HepG2 (cell line): ENCODE data around the gene PSMA7. TPM values are rescaled to one million over a fixed set of nuclear protein-coding genes. Genes with fewer than 3 reads are reported as not detected.
A peak's percentile ranks its signal among the peaks of the same experiment; 100 is the strongest.

Source experiments
- BHLHE40 ChIP-seq: IDR thresholded peaks from 2 replicates; pipeline ENCODE4 v1.6.1; 2011; ENCODE audit warnings: low read length, improper control_type of control experiment
- DNMT1 ChIP-seq: sonication (generic); formaldehyde crosslinking; IDR thresholded peaks from 2 replicates; pipeline ENCODE4 v1.5.1; 2020; ENCODE audit warnings: mild to moderate bottlenecking, missing genetic modification reagents
- ELF4 ChIP-seq: sonication (generic); formaldehyde crosslinking; IDR thresholded peaks from 2 replicates; pipeline ENCODE4 v1.5.0; 2020; ENCODE audit warnings: missing genetic modification reagents, mild to moderate bottlenecking, moderate library complexity, borderline replicate concordance
- FIP1L1 ChIP-seq: fragments of 200-400 bp; formaldehyde crosslinking; IDR thresholded peaks from 2 replicates; pipeline ENCODE4 v1.6.1; 2018; ENCODE audit warnings: low read depth, mild to moderate bottlenecking, low read length, moderate library complexity, borderline replicate concordance; ENCODE audit not compliant: insufficient read depth
- GFI1 ChIP-seq: sonication (generic); formaldehyde crosslinking; IDR thresholded peaks from 2 replicates; pipeline ENCODE4 v1.5.0; 2020; ENCODE audit warnings: missing genetic modification reagents, mild to moderate bottlenecking, borderline replicate concordance
- HNRNPK ChIP-seq: fragments of 200-400 bp; formaldehyde crosslinking; IDR thresholded peaks from 2 replicates; pipeline ENCODE4 v1.6.1; 2018; ENCODE audit warnings: low read length, low read depth, moderate library complexity, mild to moderate bottlenecking; ENCODE audit not compliant: poor library complexity, severe bottlenecking
- KDM4B ChIP-seq: sonication (generic); formaldehyde crosslinking; IDR thresholded peaks from 2 replicates; pipeline ENCODE4 v1.4.0; 2020; ENCODE audit warnings: missing genetic modification reagents
- MAX ChIP-seq: IDR thresholded peaks from 2 replicates; pipeline ENCODE4 v1.6.1; 2012; ENCODE audit warnings: inconsistent platforms
- MED1 ChIP-seq: sonication (generic); formaldehyde crosslinking; IDR thresholded peaks from 2 replicates; pipeline ENCODE4 v1.4.0; 2020; ENCODE audit warnings: missing genetic modification reagents
- MZF1 ChIP-seq: sonication (generic); formaldehyde crosslinking; IDR thresholded peaks from 2 replicates; pipeline ENCODE4 v1.8.1; 2023; ENCODE audit warnings: mild to moderate bottlenecking, missing genetic modification reagents, borderline replicate concordance
- NFE2 ChIP-seq: sonication (generic); formaldehyde crosslinking; IDR thresholded peaks from 2 replicates; pipeline ENCODE4 v1.4.0; 2020; ENCODE audit warnings: missing genetic modification reagents
- POLR2G ChIP-seq: fragments of 200-400 bp; formaldehyde crosslinking; IDR thresholded peaks from 2 replicates; pipeline ENCODE4 v1.6.1; 2018; ENCODE audit warnings: mild to moderate bottlenecking, low read depth, low read length, moderate library complexity
- SALL1 ChIP-seq: sonication (generic); formaldehyde crosslinking; IDR thresholded peaks from 2 replicates; pipeline ENCODE4 v1.8.0; 2022; ENCODE audit warnings: mild to moderate bottlenecking, missing genetic modification reagents
- SKIL ChIP-seq: sonication (generic); formaldehyde crosslinking; IDR thresholded peaks from 2 replicates; pipeline ENCODE4 v1.8.0; 2022; ENCODE audit warnings: missing genetic modification reagents, mild to moderate bottlenecking, moderate library complexity, borderline replicate concordance
- SOX13 ChIP-seq, 3 experiments: fragments of 450-650 bp in 1 of 3; sonication (generic) in 1 of 3; formaldehyde crosslinking in 1 of 3; IDR thresholded peaks in 2 of 3; conservative IDR thresholded peaks in 1 of 3; 2 replicates each; pipeline versions ENCODE4 v1.5.0 to v1.6.1; 2016 to 2020; ENCODE audit warnings: antibody characterized with exemption in 1 of 3, mild to moderate bottlenecking in 1 of 3, missing compliant biosample characterization in 1 of 3, missing genetic modification reagents in 1 of 3, moderate library complexity in 1 of 3
- TEAD3 ChIP-seq: optimal IDR thresholded peaks from 2 replicates; pipeline ENCODE3; 2016; ENCODE audit warnings: borderline replicate concordance
- TFDP2 ChIP-seq: sonication (generic); formaldehyde crosslinking; IDR thresholded peaks from 2 replicates; pipeline ENCODE4 v1.4.0; 2020; ENCODE audit warnings: missing genetic modification reagents
- ZFP36L2 ChIP-seq: sonication (generic); formaldehyde crosslinking; IDR thresholded peaks from 2 replicates; pipeline ENCODE4 v1.4.0; 2020; ENCODE audit warnings: missing genetic modification reagents
- ZNF12 ChIP-seq: sonication (generic); formaldehyde crosslinking; IDR thresholded peaks from 2 replicates; pipeline ENCODE4 v1.5.0; 2020; ENCODE audit warnings: missing genetic modification reagents
- ZNF33B ChIP-seq: sonication (generic); formaldehyde crosslinking; IDR thresholded peaks from 2 replicates; pipeline ENCODE4 v1.5.1; 2020; ENCODE audit warnings: mild to moderate bottlenecking, missing genetic modification reagents
- ZNF451 ChIP-seq: sonication (generic); formaldehyde crosslinking; IDR thresholded peaks from 2 replicates; pipeline ENCODE4 v1.5.0; 2020; ENCODE audit warnings: mild to moderate bottlenecking, missing genetic modification reagents
- ZNF740 ChIP-seq: sonication (generic); formaldehyde crosslinking; IDR thresholded peaks from 2 replicates; pipeline ENCODE4 v1.4.0; 2020; ENCODE audit warnings: missing genetic modification reagents
- ZNF746 ChIP-seq: sonication (generic); formaldehyde crosslinking; IDR thresholded peaks from 2 replicates; pipeline ENCODE4 v1.8.0; 2022; ENCODE audit warnings: mild to moderate bottlenecking, missing genetic modification reagents
- ZNF816 ChIP-seq: sonication (generic); formaldehyde crosslinking; IDR thresholded peaks from 2 replicates; pipeline ENCODE4 v1.8.0; 2022; ENCODE audit warnings: missing genetic modification reagents, mild to moderate bottlenecking, borderline replicate concordance
- polyA plus RNA-seq, 8 experiments: library from polyadenylated mRNA; depleted of rRNA in 3 of 8; stranded (reverse) in 7 of 8; unstranded in 1 of 8; fragments of >200 nt; fragmentation: Illumina TruSeq in 4 of 8; extraction: Trizol in 4 of 8; gene quantifications; 2 replicates each; pipeline versions ENCODE4 v1.2.1 to v1.2.3, GENCODE V29; 2011 to 2016; ENCODE audit warnings: low read depth in 4 of 8, missing spikeins in 1 of 8, mixed read lengths in 1 of 8; ENCODE audit not compliant: insufficient read depth in 1 of 8
- total RNA-seq, 5 experiments: library from RNA; depleted of rRNA; stranded (reverse); fragments of >200 nt; fragmentation: Illumina TruSeq; extraction: Trizol; gene quantifications; 2 replicates each; pipeline ENCODE4 v1.2.3, GENCODE V29; 2016; ENCODE audit warnings: low read depth in 1 of 5
- TF ChIP-seq, protein P1 (sequence below): sonication (generic); formaldehyde crosslinking; IDR thresholded peaks from 2 replicates; pipeline ENCODE4 v1.8.1; 2023; ENCODE audit warnings: mild to moderate bottlenecking, missing genetic modification reagents

The PSMA7 gene
- total and polyA plus RNA-seq, 2 of the 13 experiments (the other 11 are each of a cell fraction or from before 2014, with no cell fraction given): 531 to 631 TPM

GRCh38 chr20:62143081-62143956 is at the start of gene PSMA7, which contains the start of gene SS18L1 (continued):
- TF ChIP-seq SKIL (CRISPR knock-in tag) (peak; percentile 42; the same call in 1 of the 2 replicates), ZNF12 (peak; percentile 43; the same call in 1 of the 2 replicates), ELF4 (no peak), NFE2 (CRISPR knock-in tag) (no peak), ZNF33B (CRISPR knock-in tag) (peak; percentile 24), ZFP36L2 (peak; percentile 54; the same call in 1 of the 2 replicates), MZF1 (CRISPR knock-in tag) (no peak), FIP1L1 (no peak), KDM4B (CRISPR knock-in tag) (peak; percentile 82; the same call in 1 of the 2 replicates), ZNF740 (peak; percentile 72), TFDP2 (CRISPR knock-in tag) (peak; percentile 82), ZNF816 (CRISPR knock-in tag) (no peak), ZNF451 (CRISPR knock-in tag) (peak; percentile 80; the same call in 1 of the 2 replicates), TEAD3 (CRISPR knock-in tag) (peak; percentile 51), ZNF746 (CRISPR knock-in tag) (0 out of 2 replicates have a peak, but pooled peaks have one; percentile 54), MAX (peak; percentile 80), POLR2G (peak; percentile 93), GFI1 (CRISPR knock-in tag) (peak; percentile 56; the same call in 1 of the 2 replicates), DNMT1 (CRISPR knock-in tag) (no peak), SALL1 (CRISPR knock-in tag) (peak; percentile 79), MED1 (CRISPR knock-in tag) (peak; percentile 71), HNRNPK (no peak), SOX13 (IDR thresholded peaks at IDR 0.05) (no peak; the same call in 1 of the 2 replicates), SOX13 (CRISPR knock-in tag; conservative IDR thresholded peaks at IDR 0.05 in 1 of 2, IDR thresholded peaks at IDR 0.05 in 1 of 2) (peak in 1 of 2 experiments; percentile 54; a peak in 2 of 4 replicates), BHLHE40 (peak; percentile 83)
- TF ChIP-seq, protein P1, sequence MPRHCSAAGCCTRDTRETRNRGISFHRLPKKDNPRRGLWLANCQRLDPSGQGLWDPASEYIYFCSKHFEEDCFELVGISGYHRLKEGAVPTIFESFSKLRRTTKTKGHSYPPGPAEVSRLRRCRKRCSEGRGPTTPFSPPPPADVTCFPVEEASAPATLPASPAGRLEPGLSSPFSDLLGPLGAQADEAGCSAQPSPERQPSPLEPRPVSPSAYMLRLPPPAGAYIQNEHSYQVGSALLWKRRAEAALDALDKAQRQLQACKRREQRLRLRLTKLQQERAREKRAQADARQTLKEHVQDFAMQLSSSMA (CRISPR knock-in tag): no peak
